SK-N-SH treated with all-trans-retinoic acid at 6 μM for 48 hours (cell line): ENCODE data around the gene ATF6.

Experiments
- CSDC2 ChIP-seq: fragments of 250-450 bp; sonication (Bioruptor Pico); IDR thresholded peaks from 2 replicates; pipeline ENCODE4 v1.5.0; 2020; ENCODE audit warnings: mild to moderate bottlenecking, moderate library complexity
- ESRRG ChIP-seq: fragments of 250-450 bp; sonication (Bioruptor Pico); IDR thresholded peaks from 2 replicates; pipeline ENCODE4 v1.6.1; 2021; ENCODE audit warnings: mild to moderate bottlenecking
- OSR1 ChIP-seq: fragments of 250-450 bp; sonication (Bioruptor Pico); IDR thresholded peaks from 2 replicates; pipeline ENCODE4 v1.8.0; 2022; ENCODE audit warnings: moderate library complexity, mild to moderate bottlenecking, inconsistent platforms
- RARB ChIP-seq: fragments of 250-450 bp; sonication (Bioruptor Pico); IDR thresholded peaks from 2 replicates; pipeline ENCODE4 v1.8.0; 2021; ENCODE audit warnings: mild to moderate bottlenecking, moderate library complexity
- ZC3H10 ChIP-seq: fragments of 250-450 bp; sonication (Bioruptor Pico); IDR thresholded peaks from 2 replicates; pipeline ENCODE4 v1.5.1; 2021; ENCODE audit warnings: mild to moderate bottlenecking, moderate library complexity
- ZFP3 ChIP-seq: fragments of 250-450 bp; sonication (Bioruptor Pico); IDR thresholded peaks from 2 replicates; pipeline ENCODE4 v1.5.0; 2020; ENCODE audit warnings: mild to moderate bottlenecking, moderate library complexity
- ZFP30 ChIP-seq: fragments of 450-650 bp; formaldehyde crosslinking; IDR thresholded peaks from 2 replicates; pipeline ENCODE4 v1.5.0; 2022; ENCODE audit warnings: mild to moderate bottlenecking, moderate library complexity
- ZNF565 ChIP-seq: fragments of 450-650 bp; formaldehyde crosslinking; conservative IDR thresholded peaks from 2 replicates; pipeline ENCODE4 v1.5.0; 2020; ENCODE audit warnings: low read depth, mild to moderate bottlenecking, moderate library complexity
- ZNF70 ChIP-seq: fragments of 450-650 bp; formaldehyde crosslinking; IDR thresholded peaks from 2 replicates; pipeline ENCODE4 v1.5.0; 2020; ENCODE audit warnings: mild to moderate bottlenecking, moderate library complexity
- ZNF8 ChIP-seq: fragments of 450-650 bp; formaldehyde crosslinking; IDR thresholded peaks from 2 replicates; pipeline ENCODE4 v1.5.0; 2020; ENCODE audit warnings: mild to moderate bottlenecking, moderate library complexity
- TF ChIP-seq, protein P1 (sequence below): fragments of 250-450 bp; sonication (Bioruptor Pico); IDR thresholded peaks from 2 replicates; pipeline ENCODE4 v1.8.0; 2020; ENCODE audit warnings: mild to moderate bottlenecking, moderate library complexity, borderline replicate concordance
- TF ChIP-seq, protein P2 (sequence below): fragments of 250-450 bp; sonication (Bioruptor Pico); IDR thresholded peaks from 2 replicates; pipeline ENCODE4 v1.5.1; 2020; ENCODE audit warnings: low read depth, mild to moderate bottlenecking, moderate library complexity
- TF ChIP-seq, protein P3 (sequence below): fragments of 250-450 bp; sonication (Bioruptor Pico); IDR thresholded peaks from 2 replicates; pipeline ENCODE4 v1.5.0; 2020; ENCODE audit warnings: mild to moderate bottlenecking, moderate library complexity

DNA sequence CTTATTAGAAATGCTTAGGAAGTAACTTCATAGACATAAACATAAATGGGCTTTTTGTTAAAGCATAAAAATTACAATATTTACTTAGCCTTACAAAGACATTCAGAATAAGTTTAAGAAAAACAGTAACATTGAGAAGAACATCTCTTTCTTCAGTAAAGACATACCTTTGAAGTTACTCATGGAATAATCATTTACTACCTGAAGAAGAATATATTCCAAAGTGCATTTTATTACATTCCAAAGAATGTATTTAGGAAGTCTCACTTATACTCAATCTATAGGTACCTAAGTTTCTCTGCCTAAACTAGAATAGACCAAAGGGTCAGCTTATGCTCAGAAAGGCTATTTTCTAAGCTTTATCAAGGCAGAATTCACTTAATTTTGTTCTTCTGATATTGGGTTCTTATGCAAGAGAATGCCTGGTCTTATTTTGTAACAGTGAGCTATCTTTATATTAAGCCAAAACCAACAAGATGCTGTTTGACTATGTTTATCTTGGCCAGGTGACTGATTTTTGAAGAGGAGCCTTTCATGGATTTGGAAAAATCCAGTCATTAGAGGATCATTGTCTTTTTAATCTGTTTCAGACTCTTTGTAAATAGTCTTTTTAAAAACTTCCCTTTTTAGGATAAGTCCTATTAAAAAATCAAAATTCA is 147.5 kb downstream of the ATF6 start:
- TF ChIP-seq CSDC2 (CRISPR knock-in tag) (no peak), ZFP30 (CRISPR knock-in tag) (no peak), OSR1 (CRISPR knock-in tag) (no peak), ZNF8 (CRISPR knock-in tag) (no peak), ZNF70 (CRISPR knock-in tag) (no peak), ZNF565 (CRISPR knock-in tag) (no peak), RARB (no peak), ZC3H10 (CRISPR knock-in tag) (no peak), ZFP3 (CRISPR knock-in tag) (no peak), ESRRG (CRISPR knock-in tag) (no peak)
- TF ChIP-seq, protein P1, sequence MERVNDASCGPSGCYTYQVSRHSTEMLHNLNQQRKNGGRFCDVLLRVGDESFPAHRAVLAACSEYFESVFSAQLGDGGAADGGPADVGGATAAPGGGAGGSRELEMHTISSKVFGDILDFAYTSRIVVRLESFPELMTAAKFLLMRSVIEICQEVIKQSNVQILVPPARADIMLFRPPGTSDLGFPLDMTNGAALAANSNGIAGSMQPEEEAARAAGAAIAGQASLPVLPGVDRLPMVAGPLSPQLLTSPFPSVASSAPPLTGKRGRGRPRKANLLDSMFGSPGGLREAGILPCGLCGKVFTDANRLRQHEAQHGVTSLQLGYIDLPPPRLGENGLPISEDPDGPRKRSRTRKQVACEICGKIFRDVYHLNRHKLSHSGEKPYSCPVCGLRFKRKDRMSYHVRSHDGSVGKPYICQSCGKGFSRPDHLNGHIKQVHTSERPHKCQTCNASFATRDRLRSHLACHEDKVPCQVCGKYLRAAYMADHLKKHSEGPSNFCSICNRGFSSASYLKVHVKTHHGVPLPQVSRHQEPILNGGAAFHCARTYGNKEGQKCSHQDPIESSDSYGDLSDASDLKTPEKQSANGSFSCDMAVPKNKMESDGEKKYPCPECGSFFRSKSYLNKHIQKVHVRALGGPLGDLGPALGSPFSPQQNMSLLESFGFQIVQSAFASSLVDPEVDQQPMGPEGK (CRISPR knock-in tag) = no peak
- TF ChIP-seq, protein P2, sequence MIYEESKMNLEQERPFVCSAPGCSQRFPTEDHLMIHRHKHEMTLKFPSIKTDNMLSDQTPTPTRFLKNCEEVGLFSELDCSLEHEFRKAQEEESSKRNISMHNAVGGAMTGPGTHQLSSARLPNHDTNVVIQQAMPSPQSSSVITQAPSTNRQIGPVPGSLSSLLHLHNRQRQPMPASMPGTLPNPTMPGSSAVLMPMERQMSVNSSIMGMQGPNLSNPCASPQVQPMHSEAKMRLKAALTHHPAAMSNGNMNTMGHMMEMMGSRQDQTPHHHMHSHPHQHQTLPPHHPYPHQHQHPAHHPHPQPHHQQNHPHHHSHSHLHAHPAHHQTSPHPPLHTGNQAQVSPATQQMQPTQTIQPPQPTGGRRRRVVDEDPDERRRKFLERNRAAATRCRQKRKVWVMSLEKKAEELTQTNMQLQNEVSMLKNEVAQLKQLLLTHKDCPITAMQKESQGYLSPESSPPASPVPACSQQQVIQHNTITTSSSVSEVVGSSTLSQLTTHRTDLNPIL (CRISPR knock-in tag) = no peak
- TF ChIP-seq, protein P3, sequence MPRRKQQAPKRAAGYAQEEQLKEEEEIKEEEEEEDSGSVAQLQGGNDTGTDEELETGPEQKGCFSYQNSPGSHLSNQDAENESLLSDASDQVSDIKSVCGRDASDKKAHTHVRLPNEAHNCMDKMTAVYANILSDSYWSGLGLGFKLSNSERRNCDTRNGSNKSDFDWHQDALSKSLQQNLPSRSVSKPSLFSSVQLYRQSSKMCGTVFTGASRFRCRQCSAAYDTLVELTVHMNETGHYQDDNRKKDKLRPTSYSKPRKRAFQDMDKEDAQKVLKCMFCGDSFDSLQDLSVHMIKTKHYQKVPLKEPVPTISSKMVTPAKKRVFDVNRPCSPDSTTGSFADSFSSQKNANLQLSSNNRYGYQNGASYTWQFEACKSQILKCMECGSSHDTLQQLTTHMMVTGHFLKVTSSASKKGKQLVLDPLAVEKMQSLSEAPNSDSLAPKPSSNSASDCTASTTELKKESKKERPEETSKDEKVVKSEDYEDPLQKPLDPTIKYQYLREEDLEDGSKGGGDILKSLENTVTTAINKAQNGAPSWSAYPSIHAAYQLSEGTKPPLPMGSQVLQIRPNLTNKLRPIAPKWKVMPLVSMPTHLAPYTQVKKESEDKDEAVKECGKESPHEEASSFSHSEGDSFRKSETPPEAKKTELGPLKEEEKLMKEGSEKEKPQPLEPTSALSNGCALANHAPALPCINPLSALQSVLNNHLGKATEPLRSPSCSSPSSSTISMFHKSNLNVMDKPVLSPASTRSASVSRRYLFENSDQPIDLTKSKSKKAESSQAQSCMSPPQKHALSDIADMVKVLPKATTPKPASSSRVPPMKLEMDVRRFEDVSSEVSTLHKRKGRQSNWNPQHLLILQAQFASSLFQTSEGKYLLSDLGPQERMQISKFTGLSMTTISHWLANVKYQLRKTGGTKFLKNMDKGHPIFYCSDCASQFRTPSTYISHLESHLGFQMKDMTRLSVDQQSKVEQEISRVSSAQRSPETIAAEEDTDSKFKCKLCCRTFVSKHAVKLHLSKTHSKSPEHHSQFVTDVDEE = no peak
